AG04450 (cell line): ENCODE measurements around the gene RBM19. TPM values are rescaled to one million over a fixed set of nuclear protein-coding genes. Genes with fewer than 3 reads are reported as not detected.

Experiments used
- CTCF ChIA-PET: fragments of 300-600, 350-600 bp; formaldehyde crosslinking; extraction: SDS; loops from one replicate; lab custom pipeline; 2022; ENCODE audit warnings: antibody characterized with exemption, inconsistent platforms; lab: Charles Lee
- POLR2A ChIA-PET: fragments of 350-600 bp; formaldehyde crosslinking; extraction: SDS; loops from one replicate; lab custom pipeline; 2021; ENCODE audit warnings: antibody characterized with exemption, inconsistent platforms; lab: Yijun Ruan, JAX
- DNase-seq: peaks from one replicate; pipeline ENCODE4 v3.0.0-alpha.2; 2011; ENCODE audit warnings: low read depth, low spot score
- H3K27ac ChIP-seq: one replicate; pipeline ENCODE4 v1.5.1; 2012; ENCODE audit warnings: low read depth, low read length, control low read depth
- H3K27me3 ChIP-seq: one replicate; pipeline ENCODE4 v1.6.0; 2012; ENCODE audit warnings: low read length; ENCODE audit not compliant: control insufficient read depth, insufficient read depth
- H3K4me3 ChIP-seq: 2 replicates; pipeline ENCODE4 v1.5.1; 2011; ENCODE audit warnings: mild to moderate bottlenecking, low read depth, low read length, control low read depth
- H3K9me3 ChIP-seq: 2 replicates; pipeline ENCODE4 v1.5.1; 2012; ENCODE audit warnings: low read length; ENCODE audit not compliant: control insufficient read depth, insufficient read depth
- polyA plus RNA-seq: library from polyadenylated mRNA; depleted of rRNA; stranded (reverse); fragments of >200 nt; gene quantifications from 2 replicates; pipeline ENCODE4 v1.2.3, GENCODE V29; 2011
- TF ChIP-seq, protein P1 (sequence below): IDR thresholded peaks from 2 replicates; pipeline ENCODE4 v1.5.1; 2011; ENCODE audit warnings: low read depth, low read length, control low read depth, inconsistent platforms

Gene RBM19
- polyA plus RNA-seq, 1 experiment, result 10.6 TPM

DNA sequence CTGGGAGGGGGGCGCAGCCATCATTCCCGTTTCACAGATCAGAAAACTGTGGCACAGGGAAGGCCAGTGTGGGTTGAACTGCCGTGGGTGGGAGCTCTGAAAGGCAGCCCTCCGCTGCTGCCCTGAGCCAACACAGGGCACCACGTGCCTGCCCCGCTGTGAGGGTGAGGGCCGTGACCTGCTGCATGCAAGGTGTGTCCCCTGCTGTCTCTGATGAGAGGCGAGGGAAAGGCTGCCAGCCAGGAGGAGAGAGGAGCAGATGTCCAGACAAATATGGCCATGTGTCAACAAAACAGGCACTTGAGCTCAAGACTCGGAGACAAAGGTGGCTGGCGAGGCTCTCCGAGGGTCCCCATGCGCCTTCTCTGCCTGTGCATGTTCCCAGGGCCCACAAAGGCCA, 108.8 kb downstream of the RBM19 start:
- no peak overlapping the region for H3K4me3 ChIP-seq
- TF ChIP-seq, protein P1, sequence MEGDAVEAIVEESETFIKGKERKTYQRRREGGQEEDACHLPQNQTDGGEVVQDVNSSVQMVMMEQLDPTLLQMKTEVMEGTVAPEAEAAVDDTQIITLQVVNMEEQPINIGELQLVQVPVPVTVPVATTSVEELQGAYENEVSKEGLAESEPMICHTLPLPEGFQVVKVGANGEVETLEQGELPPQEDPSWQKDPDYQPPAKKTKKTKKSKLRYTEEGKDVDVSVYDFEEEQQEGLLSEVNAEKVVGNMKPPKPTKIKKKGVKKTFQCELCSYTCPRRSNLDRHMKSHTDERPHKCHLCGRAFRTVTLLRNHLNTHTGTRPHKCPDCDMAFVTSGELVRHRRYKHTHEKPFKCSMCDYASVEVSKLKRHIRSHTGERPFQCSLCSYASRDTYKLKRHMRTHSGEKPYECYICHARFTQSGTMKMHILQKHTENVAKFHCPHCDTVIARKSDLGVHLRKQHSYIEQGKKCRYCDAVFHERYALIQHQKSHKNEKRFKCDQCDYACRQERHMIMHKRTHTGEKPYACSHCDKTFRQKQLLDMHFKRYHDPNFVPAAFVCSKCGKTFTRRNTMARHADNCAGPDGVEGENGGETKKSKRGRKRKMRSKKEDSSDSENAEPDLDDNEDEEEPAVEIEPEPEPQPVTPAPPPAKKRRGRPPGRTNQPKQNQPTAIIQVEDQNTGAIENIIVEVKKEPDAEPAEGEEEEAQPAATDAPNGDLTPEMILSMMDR, result no peak
- H3K27me3 ChIP-seq, result no peaks in the 10 kb centered on the region
- DNase-seq, result no peak
- no peaks in the 10 kb centered on the region for H3K9me3 ChIP-seq
- CTCF ChIA-PET, result no interaction called here
- POLR2A ChIA-PET, result no interaction called here
- no peak overlapping the region for H3K27ac ChIP-seq

DNA sequence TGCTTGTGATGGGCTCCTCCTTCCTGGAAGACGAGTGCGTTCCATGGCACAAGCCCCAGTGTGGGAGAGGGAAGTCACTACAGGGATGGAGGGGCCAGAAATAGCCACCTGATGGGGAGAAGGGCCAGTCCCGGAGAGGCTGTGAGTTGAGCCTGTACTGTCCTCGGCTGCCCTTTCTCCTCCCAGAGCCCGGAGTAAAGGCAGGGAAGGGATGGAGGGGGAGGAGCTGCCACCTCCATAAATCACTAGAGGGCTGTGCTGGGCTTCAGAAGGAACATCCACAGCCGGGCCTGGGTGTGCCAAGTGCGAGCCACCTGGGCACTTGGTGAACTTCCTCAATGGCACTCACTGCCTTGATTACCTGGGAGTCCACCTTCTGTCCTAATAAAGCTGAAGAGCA, 110.1 kb downstream of the RBM19 start:
- no peak overlapping the region for H3K27ac ChIP-seq
- no peaks in the 10 kb centered on the region for H3K9me3 ChIP-seq
- H3K27me3 ChIP-seq, result no peaks in the 10 kb centered on the region
- TF ChIP-seq, protein P1, result no peak
- CTCF ChIA-PET, result interaction anchor here (0.8 kb wide), 1 partner anchor 18 kb away, joined by 3 read pairs; no protein-coding TSS in a partner anchor
- POLR2A ChIA-PET, result no interaction called here
- DNase-seq, result no peak
- H3K4me3 ChIP-seq, result no peak overlapping the region

DNA sequence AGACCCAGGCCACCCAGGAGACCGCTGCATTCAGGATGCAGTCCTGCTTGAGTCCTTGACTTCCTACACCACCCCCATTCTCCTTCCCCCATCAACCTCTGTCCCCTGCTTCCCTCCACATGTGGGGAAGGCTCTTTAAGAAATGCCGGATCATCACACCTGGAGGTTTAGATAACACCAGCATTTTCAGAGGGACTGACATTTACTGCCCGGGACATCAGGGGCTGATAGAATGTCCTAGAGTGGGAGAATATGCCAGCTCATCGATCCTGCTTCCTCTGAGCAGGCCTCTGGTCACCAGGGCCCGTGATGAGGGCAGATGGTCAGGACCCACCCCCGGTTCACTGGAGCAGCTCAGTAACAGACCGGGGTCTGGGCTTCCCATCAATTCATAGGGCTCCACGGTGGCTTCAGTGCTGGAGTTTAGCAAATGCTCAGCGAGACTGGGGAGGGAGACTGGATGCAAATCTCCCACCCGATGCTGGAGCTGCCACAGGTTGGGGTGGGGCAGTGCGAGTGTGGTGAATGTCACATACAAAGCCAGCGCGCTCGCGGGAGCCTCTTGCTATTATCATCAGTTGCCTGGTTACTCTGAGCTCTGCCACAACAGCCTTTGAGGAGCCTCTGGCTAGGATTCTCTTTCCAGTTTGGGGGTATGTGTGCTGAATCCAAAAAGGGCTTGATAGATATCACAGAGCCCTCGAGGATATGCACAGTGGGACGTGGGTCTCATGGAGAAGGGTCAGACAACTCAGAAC, 111.6 kb downstream of the RBM19 start:
- no peak overlapping the region for H3K4me3 ChIP-seq
- ChIA-PET CTCF (no interaction called here), POLR2A (no interaction called here)
- H3K27me3 ChIP-seq, result no peaks in the 10 kb centered on the region
- no peaks in the 10 kb centered on the region for H3K9me3 ChIP-seq
- TF ChIP-seq, protein P1, result no peak
- no peak for DNase-seq
- no peak overlapping the region for H3K27ac ChIP-seq

DNA sequence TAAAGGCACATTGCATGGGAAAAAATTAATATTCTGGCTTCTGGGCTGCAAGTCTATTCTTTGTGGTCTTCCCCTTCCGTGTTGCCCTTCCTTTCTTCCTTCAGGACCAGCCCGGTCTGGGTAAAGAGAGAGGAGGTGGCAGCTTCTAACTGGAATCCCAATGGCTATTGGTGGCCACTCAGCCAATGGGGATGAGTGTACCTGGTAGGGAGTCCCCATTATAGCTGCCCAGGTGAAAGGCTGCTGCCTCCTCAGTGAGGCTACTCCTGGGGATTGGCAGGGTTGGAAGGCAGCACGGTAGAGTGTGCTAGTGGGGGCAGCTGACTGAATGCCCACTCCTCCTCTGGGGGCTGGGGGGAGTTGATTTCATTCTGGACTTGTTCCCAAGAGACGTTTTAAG, 112.6 kb downstream of the RBM19 start:
- Histone ChIP-seq H3K4me3 (no peak overlapping the region), H3K9me3 (no peaks in the 10 kb centered on the region), H3K27me3 (no peaks in the 10 kb centered on the region), H3K27ac (no peak overlapping the region)
- ChIA-PET CTCF (no interaction called here), POLR2A (no interaction called here)
- TF ChIP-seq, protein P1, result no peak
- DNase-seq, result no peak

DNA sequence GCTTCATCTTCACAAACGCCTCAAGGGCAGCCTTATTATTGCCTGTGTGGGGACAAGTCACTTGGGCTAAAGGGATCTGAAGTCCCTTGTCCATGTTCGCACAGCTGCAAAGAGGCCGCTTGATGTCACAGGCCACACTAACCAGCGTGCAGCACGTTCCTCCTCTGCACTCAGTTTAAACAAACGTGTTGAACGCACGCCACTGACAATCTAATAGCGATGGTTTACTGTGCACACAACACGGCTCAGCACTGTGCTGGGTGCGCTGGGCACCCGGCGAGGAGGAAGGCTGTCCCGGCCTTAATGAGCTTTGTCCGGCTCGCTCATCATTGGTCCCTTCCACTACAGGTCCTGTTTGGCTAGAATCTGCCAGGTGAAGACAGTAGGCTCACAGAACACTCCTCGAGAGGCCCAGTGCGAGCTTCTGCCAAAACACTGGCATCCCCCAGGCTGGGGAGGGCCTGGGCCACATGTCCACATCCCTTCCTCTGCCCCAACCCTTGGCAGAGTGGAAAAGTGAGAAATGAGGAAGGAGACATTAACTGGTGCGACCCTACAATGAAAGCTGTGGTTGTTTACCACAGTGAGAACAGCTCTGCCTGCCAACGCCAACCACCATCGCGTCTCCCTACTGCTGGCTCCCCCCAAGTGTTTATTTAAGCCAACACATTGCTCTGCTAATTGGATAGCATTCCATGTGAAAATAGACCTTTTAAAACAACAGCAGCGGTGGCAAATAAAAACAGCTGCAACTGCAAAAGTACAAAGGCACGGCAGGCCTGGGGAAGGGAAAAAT, 113.2 kb downstream of the RBM19 start:
- ChIA-PET POLR2A (no interaction called here), CTCF (no interaction called here)
- no peaks in the 10 kb centered on the region for H3K27me3 ChIP-seq
- H3K9me3 ChIP-seq, result no peaks in the 10 kb centered on the region
- H3K4me3 ChIP-seq, result no peak overlapping the region
- TF ChIP-seq, protein P1, result no peak
- no peak for DNase-seq
- no peak overlapping the region for H3K27ac ChIP-seq
